A549 (cell line): ENCODE data around the gene ITPRID2. TPM values are rescaled to one million over a fixed set of nuclear protein-coding genes. Genes with fewer than 3 reads are reported as not detected.

Source experiments
- ATAC-seq, 2 experiments: fragments of 200-7000 bp in 1 of 2; fragments of >200 bp in 1 of 2; cut with Nextera tagmentation in 1 of 2; cut with Tn5 transposase in 1 of 2; 3 replicates each; pipeline versions ENCODE4 v1.8.0 to v1.9.1; 2018 to 2020; ENCODE audit warnings: mild to moderate bottlenecking in 1 of 2, moderate library complexity in 1 of 2
- CTCF ChIA-PET: fragments of 300-600 bp; sonication (Branson Sonifier 250); formaldehyde crosslinking; extraction: SDS; loops from one replicate; lab custom pipeline; 2021; ENCODE audit warnings: antibody characterized with exemption, inconsistent platforms; lab: Yijun Ruan, JAX
- POLR2A ChIA-PET: fragments of 350-600 bp; formaldehyde crosslinking; extraction: SDS; loops from one replicate; lab custom pipeline; 2021; ENCODE audit warnings: antibody characterized with exemption, inconsistent platforms; lab: Yijun Ruan, JAX
- DNase-seq, 2 experiments: peaks; one replicate each; pipeline versions ENCODE4 v3.0.0 to v3.0.0-alpha.2; 2011 to 2016; ENCODE audit warnings: low read depth in 1 of 2, low spot score in 1 of 2
- FAIRE-seq: peaks from 2 replicates; lab custom pipeline; 2011; peaks lifted over from hg19 to GRCh38; lab: Jason Lieb, UNC
- H3K27ac ChIP-seq, 2 experiments: fragments of >200 bp; sonication (Bioruptor Twin); formaldehyde crosslinking; 3 replicates each; pipeline ENCODE4 v1.5.1; 2016 to 2017
- H3K4me1 ChIP-seq: fragments of >200 bp; sonication (Bioruptor Twin); formaldehyde crosslinking; 3 replicates; pipeline ENCODE4 v1.6.1; 2016
- H3K4me2 ChIP-seq: fragments of >200 bp; sonication (Bioruptor Twin); formaldehyde crosslinking; 3 replicates; pipeline ENCODE4 v1.6.1; 2016
- H3K4me3 ChIP-seq: fragments of >200 bp; sonication (Bioruptor Twin); formaldehyde crosslinking; 3 replicates; pipeline ENCODE4 v1.5.1; 2016
- H3K9me3 ChIP-seq: fragments of >200 bp; sonication (Bioruptor Twin); formaldehyde crosslinking; 3 replicates; pipeline ENCODE4 v1.6.1; 2016
- ATOH8 ChIP-seq: fragments of 250-450 bp; sonication (Bioruptor Pico); IDR thresholded peaks from 2 replicates; pipeline ENCODE4 v1.5.0; 2020; ENCODE audit warnings: low read depth, mild to moderate bottlenecking, moderate library complexity
- BHLHE40 ChIP-seq: IDR thresholded peaks from 2 replicates; pipeline ENCODE4 v1.6.1; 2012; ENCODE audit warnings: low read depth, low read length, inconsistent platforms
- CHD2 ChIP-seq: fragments of 150-350 bp; IDR thresholded peaks from 2 replicates; pipeline ENCODE4 v1.6.1; 2014; ENCODE audit warnings: low read length; ENCODE audit not compliant: partially characterized antibody
- E2F6 ChIP-seq: IDR thresholded peaks from 2 replicates; pipeline ENCODE4 v1.6.1; 2012; ENCODE audit warnings: low read depth, borderline replicate concordance
- EHF ChIP-seq: fragments of 250-450 bp; sonication (Bioruptor Pico); IDR thresholded peaks from 2 replicates; pipeline ENCODE4 v1.5.0; 2020; ENCODE audit warnings: mild to moderate bottlenecking
- ELK1 ChIP-seq: fragments of 150-350 bp; IDR thresholded peaks from 2 replicates; pipeline ENCODE4 v1.6.1; 2014; ENCODE audit warnings: low read depth, mild to moderate bottlenecking, low read length
- FOSL2 ChIP-seq, 2 experiments: fragments of 450-650 bp in 1 of 2; fragments of >200 bp in 1 of 2; sonication (Bioruptor Twin) in 1 of 2; formaldehyde crosslinking; IDR thresholded peaks; 2 replicates each; pipeline versions ENCODE4 v1.5.0 to v1.6.1; 2016 to 2020; ENCODE audit warnings: mild to moderate bottlenecking in 1 of 2, moderate library complexity in 1 of 2
- FOXS1 ChIP-seq: fragments of 250-450 bp; sonication (Bioruptor Pico); IDR thresholded peaks from 2 replicates; pipeline ENCODE4 v1.5.0; 2020; ENCODE audit warnings: mild to moderate bottlenecking, moderate library complexity
- GATA3 ChIP-seq: IDR thresholded peaks from 2 replicates; pipeline ENCODE4 v1.6.1; 2012; ENCODE audit warnings: borderline replicate concordance
- JUN ChIP-seq, 2 experiments: fragments of >200 bp; sonication (Bioruptor Twin); formaldehyde crosslinking; IDR thresholded peaks; 2 replicates in 1 of 2; 3 replicates in 1 of 2; pipeline ENCODE4 v1.6.1; 2016 to 2017
- JUNB ChIP-seq: fragments of >200 bp; sonication (Bioruptor Twin); formaldehyde crosslinking; IDR thresholded peaks from 2 replicates; pipeline ENCODE4 v1.6.1; 2016
- KDM1A ChIP-seq: fragments of 200-600 bp; sonication (generic); IDR thresholded peaks from 2 replicates; pipeline ENCODE4 v1.6.1; 2016; ENCODE audit warnings: low read depth, mild to moderate bottlenecking
- KDM5A ChIP-seq: fragments of 200-600 bp; sonication (generic); IDR thresholded peaks from 2 replicates; pipeline ENCODE4 v1.6.1; 2016; ENCODE audit warnings: antibody characterized with exemption, mild to moderate bottlenecking
- MYC ChIP-seq: IDR thresholded peaks from 2 replicates; pipeline ENCODE4 v1.6.1; 2012; ENCODE audit warnings: mild to moderate bottlenecking, inconsistent platforms, low read length, improper control_type of control experiment, borderline replicate concordance
- NPAS2 ChIP-seq: fragments of 250-450 bp; sonication (Bioruptor Pico); IDR thresholded peaks from 2 replicates; pipeline ENCODE4 v1.8.0; 2022; ENCODE audit warnings: mild to moderate bottlenecking, moderate library complexity, borderline replicate concordance
- PHF8 ChIP-seq: fragments of 200-600 bp; sonication (generic); IDR thresholded peaks from 2 replicates; pipeline ENCODE4 v1.6.1; 2016; ENCODE audit warnings: low read depth, mild to moderate bottlenecking, antibody characterized with exemption, moderate library complexity, borderline replicate concordance
- POLR2A ChIP-seq: IDR thresholded peaks from 2 replicates; pipeline ENCODE4 v1.6.1; 2012; ENCODE audit warnings: mild to moderate bottlenecking, low read length
- RCOR1 ChIP-seq: fragments of 150-350 bp; IDR thresholded peaks from 2 replicates; pipeline ENCODE4 v1.6.1; 2014; ENCODE audit warnings: antibody characterized with exemption, low read length, low read depth
- TFCP2L1 ChIP-seq: fragments of 250-450 bp; sonication (Bioruptor Pico); IDR thresholded peaks from 2 replicates; pipeline ENCODE4 v1.5.0; 2021; ENCODE audit warnings: mild to moderate bottlenecking
- ZFP36 ChIP-seq: fragments of 450-650 bp; IDR thresholded peaks from 2 replicates; pipeline ENCODE4 v1.6.1; 2014; ENCODE audit warnings: borderline replicate concordance; ENCODE audit not compliant: partially characterized antibody
- ZNF302 ChIP-seq: fragments of 250-450 bp; sonication (Bioruptor Pico); IDR thresholded peaks from 2 replicates; pipeline ENCODE4 v1.9.0; 2021; ENCODE audit warnings: inconsistent platforms, mild to moderate bottlenecking, moderate library complexity
- WGBS: methylation state at CpG from one replicate; pipeline ENCODE4 v1.1.6; 2017; ENCODE audit errors: missing lambda C conversion rate; 5-methylcytosine and 5-hydroxymethylcytosine counted together
- polyA plus RNA-seq, 4 experiments: library from polyadenylated mRNA; depleted of rRNA in 3 of 4; stranded (reverse); fragments of >200 nt; fragmentation: RNase III in 1 of 4; extraction: RNeasy Plus Mini Kit Qiagen cat#74134 plus additional on column Dnase treatment in 1 of 4; gene quantifications; 2 replicates in 3 of 4; 3 replicates in 1 of 4; pipeline ENCODE4 v1.2.3, GENCODE V29; 2011 to 2017
- TF ChIP-seq, protein P1 (sequence below): IDR thresholded peaks from 2 replicates; pipeline ENCODE4 v1.6.1; 2012
- TF ChIP-seq, protein P2 (sequence below): fragments of 200-600 bp; sonication (generic); IDR thresholded peaks from 2 replicates; pipeline ENCODE4 v1.6.1; 2016; ENCODE audit warnings: antibody characterized with exemption, mild to moderate bottlenecking, moderate library complexity

The ITPRID2 gene
- polyA plus RNA-seq, 2 of the 4 experiments (the other 2 are of a cell fraction) = 43.3 to 94.3 TPM

DNA sequence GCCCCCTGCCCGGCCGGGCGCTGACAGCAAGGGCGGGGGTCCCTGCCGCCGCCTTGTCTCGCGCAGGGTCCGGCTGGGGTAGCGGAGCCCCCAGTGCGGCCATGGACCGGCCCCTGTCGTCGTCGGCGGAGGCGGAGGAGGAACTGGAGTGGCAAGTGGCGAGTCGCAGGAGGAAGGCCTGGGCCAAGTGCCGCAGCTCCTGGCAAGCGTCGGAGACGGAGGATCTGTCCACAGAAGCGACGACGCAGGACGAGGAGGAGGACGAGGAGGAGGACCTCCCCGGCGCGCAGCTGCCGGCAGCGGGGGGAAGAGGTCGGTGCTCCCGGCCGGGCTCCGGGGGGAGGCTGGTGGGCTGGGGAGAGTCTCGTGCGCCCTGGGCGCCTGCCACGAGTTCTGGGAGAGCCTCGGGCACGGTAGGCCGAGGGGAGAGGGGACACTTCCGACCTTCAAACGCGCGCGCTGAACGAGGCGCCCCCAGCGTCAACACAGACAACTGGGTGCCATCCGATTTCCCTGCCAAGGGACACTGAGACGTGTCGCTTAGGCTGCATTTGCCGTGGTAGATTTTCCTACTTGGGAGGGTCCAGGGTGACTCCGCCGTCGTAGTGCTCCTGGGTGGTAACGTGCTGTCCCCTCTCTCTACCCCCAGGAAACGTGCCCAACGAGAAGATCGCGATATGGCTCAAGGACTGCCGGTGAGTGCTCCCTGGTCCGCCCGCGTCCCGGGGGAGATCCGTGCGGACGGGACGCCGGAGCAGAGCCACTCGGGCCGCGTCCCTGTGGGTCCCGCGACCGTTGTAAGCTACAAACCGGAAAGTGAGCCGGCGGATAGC is 652 bp downstream of the ITPRID2 start:
- POLR2A ChIA-PET = interaction anchor here (0.6 to 1.9 kb wide), 5 partner anchors 15 to 114 kb away, joined by 3 to 12 read pairs (median 4); no protein-coding TSS in a partner anchor
- peak; percentile 81 to 84 for ATAC-seq
- peak overlapping the region; percentile 97 to 98 for H3K27ac ChIP-seq
- peak overlapping the region; percentile 85 for H3K4me2 ChIP-seq
- WGBS = 2% methylated on average over 44 of the region's 83 CpGs
- peak overlapping the region; percentile 89 for H3K4me3 ChIP-seq
- TF ChIP-seq NPAS2 (CRISPR knock-in tag) = 0 out of 2 replicates have a peak, but pooled peaks have one; percentile 29
- TF ChIP-seq KDM1A = no peak
- peak; percentile 15 for TF ChIP-seq CHD2
- TF ChIP-seq GATA3 = 0 out of 2 replicates have a peak, but pooled peaks have one; percentile 39
- TF ChIP-seq TFCP2L1 = 0 out of 2 replicates have a peak, but pooled peaks have one; percentile 33
- TF ChIP-seq PHF8 = peak; percentile 79
- no peak for TF ChIP-seq ZNF302
- no peak for TF ChIP-seq FOSL2 (IDR thresholded peaks at IDR 0.05)
- TF ChIP-seq FOSL2 (CRISPR knock-in tag; IDR thresholded peaks at IDR 0.05) = 0 out of 2 replicates have a peak, but pooled peaks have one; percentile 13
- peak; percentile 81; the same call in 1 of the 2 replicates for TF ChIP-seq E2F6
- peak; percentile 44; the same call in 1 of the 2 replicates for TF ChIP-seq POLR2A
- no peak; the same call in 1 of the 2 replicates for TF ChIP-seq MYC
- TF ChIP-seq, protein P1, sequence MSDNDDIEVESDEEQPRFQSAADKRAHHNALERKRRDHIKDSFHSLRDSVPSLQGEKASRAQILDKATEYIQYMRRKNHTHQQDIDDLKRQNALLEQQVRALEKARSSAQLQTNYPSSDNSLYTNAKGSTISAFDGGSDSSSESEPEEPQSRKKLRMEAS = peak; percentile 89
- H3K9me3 ChIP-seq = no peaks in the 10 kb centered on the region
- peak; percentile 30 to 81 for DNase-seq
- CTCF ChIA-PET = interaction anchor here (0.8 to 2.2 kb wide), 8 partner anchors 9 to 186 kb away, joined by 3 to 10 read pairs (median 4); no protein-coding TSS in a partner anchor
- FAIRE-seq = no peak
- peaks cover 58% of the 10 kb centered on the region for H3K4me1 ChIP-seq

GRCh38 chr2:181892799-181893435 is 1.4 kb downstream of the ITPRID2 start:
- H3K4me3 ChIP-seq = peak overlapping the region; percentile 89
- POLR2A ChIA-PET = interaction anchor here (1.0 to 1.9 kb wide), 3 partner anchors 16 to 108 kb away, joined by 3 to 12 read pairs (median 4); no protein-coding TSS in a partner anchor
- peak in 1 of 2 experiments; percentile 22 for DNase-seq
- FAIRE-seq = no peak
- no peaks in the 10 kb centered on the region for H3K9me3 ChIP-seq
- H3K4me2 ChIP-seq = peak overlapping the region; percentile 85
- TF ChIP-seq JUNB = 0 out of 2 replicates have a peak, but pooled peaks have one; percentile 7
- no peak for TF ChIP-seq JUN (IDR thresholded peaks at IDR 0.05)
- TF ChIP-seq, all 56 proteins: peak for 1
- Histone ChIP-seq H3K27ac (peak overlapping the region; percentile 97 to 98), H3K4me1 (peaks cover 60% of the 10 kb centered on the region)
- CTCF ChIA-PET = interaction anchor here (1.2 to 1.9 kb wide), 5 partner anchors 8 to 185 kb away, joined by 3 to 5 read pairs (median 4); no protein-coding TSS in a partner anchor
- WGBS = 1% methylated on average over 10 of the region's 10 CpGs
- ATAC-seq = no peak

DNA sequence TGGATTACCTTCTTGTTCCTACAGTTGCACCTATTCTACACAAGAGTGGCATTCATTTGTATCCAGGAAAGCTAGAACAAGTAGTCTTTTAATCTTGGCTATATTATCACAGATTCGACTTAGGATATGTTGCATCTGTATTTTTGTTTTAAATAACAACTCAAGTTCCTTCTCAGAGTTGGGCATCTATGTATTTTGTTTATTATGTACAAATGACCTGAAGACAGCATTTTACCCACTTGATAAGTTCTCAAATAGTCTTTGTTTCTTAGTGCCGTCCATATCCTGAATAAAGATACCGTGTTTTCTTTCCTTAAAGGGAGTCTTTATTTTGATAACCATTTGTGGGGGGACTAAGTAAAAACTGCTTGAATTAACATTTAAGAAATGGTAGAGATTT is 2.9 kb downstream of the ITPRID2 start:
- DNase-seq = no peak
- ATAC-seq = no peak
- H3K4me3 ChIP-seq = peak overlapping the region; percentile 89
- FAIRE-seq = no peak
- CTCF ChIA-PET = interaction anchor here (1.3 to 1.9 kb wide), 2 partner anchors 9 to 183 kb away, joined by 3 to 5 read pairs; no protein-coding TSS in a partner anchor
- 36% methylated on average over 3 of the region's 3 CpGs for WGBS
- H3K27ac ChIP-seq = peak overlapping the region in 1 of 2 experiments; percentile 40; a peak in 1 of 6 replicates
- H3K9me3 ChIP-seq = no peaks in the 10 kb centered on the region
- POLR2A ChIA-PET = no interaction called here
- H3K4me2 ChIP-seq = peak overlapping the region; percentile 85
- peaks cover 59% of the 10 kb centered on the region for H3K4me1 ChIP-seq
- TF ChIP-seq FOXS1 (no peak), ZFP36 (no peak), BHLHE40 (no peak), ATOH8 (CRISPR knock-in tag) (no peak), ELK1 (no peak), FOSL2 (IDR thresholded peaks at IDR 0.05) (no peak), FOSL2 (CRISPR knock-in tag; IDR thresholded peaks at IDR 0.05) (no peak), RCOR1 (no peak), EHF (no peak), KDM5A (no peak)
- TF ChIP-seq, protein P2, sequence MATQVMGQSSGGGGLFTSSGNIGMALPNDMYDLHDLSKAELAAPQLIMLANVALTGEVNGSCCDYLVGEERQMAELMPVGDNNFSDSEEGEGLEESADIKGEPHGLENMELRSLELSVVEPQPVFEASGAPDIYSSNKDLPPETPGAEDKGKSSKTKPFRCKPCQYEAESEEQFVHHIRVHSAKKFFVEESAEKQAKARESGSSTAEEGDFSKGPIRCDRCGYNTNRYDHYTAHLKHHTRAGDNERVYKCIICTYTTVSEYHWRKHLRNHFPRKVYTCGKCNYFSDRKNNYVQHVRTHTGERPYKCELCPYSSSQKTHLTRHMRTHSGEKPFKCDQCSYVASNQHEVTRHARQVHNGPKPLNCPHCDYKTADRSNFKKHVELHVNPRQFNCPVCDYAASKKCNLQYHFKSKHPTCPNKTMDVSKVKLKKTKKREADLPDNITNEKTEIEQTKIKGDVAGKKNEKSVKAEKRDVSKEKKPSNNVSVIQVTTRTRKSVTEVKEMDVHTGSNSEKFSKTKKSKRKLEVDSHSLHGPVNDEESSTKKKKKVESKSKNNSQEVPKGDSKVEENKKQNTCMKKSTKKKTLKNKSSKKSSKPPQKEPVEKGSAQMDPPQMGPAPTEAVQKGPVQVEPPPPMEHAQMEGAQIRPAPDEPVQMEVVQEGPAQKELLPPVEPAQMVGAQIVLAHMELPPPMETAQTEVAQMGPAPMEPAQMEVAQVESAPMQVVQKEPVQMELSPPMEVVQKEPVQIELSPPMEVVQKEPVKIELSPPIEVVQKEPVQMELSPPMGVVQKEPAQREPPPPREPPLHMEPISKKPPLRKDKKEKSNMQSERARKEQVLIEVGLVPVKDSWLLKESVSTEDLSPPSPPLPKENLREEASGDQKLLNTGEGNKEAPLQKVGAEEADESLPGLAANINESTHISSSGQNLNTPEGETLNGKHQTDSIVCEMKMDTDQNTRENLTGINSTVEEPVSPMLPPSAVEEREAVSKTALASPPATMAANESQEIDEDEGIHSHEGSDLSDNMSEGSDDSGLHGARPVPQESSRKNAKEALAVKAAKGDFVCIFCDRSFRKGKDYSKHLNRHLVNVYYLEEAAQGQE = no peak
- TF ChIP-seq, protein P1 = no peak
